Activated naive CD8-positive, alpha-beta T cell treated with anti-CD3 and anti-CD28 coated beads for 36 hours (primary cell): ENCODE results near the gene ERICH4. TPM values are rescaled to one million over a fixed set of nuclear protein-coding genes. Genes with fewer than 3 reads are reported as not detected.
"Not testable (repeated sequence)": the region's sequence is repeated elsewhere in the genome, so short reads cannot be mapped to it uniquely, and the experiment has no call there.

ENCODE experiments used
- DNase-seq: peaks from one replicate; pipeline ENCODE4 v3.0.0; 2021
- H3K27ac Mint-ChIP-seq: one replicate; pipeline ENCODE4 v1.8.0; 2022; ENCODE audit warnings: mild to moderate bottlenecking, moderate library complexity, mixed read lengths
- H3K27me3 Mint-ChIP-seq: one replicate; pipeline ENCODE4 v1.8.0; 2022; ENCODE audit warnings: mild to moderate bottlenecking, mixed read lengths
- H3K36me3 Mint-ChIP-seq: one replicate; pipeline ENCODE4 v1.8.0; 2021; ENCODE audit warnings: mild to moderate bottlenecking, mixed read lengths
- H3K4me1 Mint-ChIP-seq: one replicate; pipeline ENCODE4 v1.8.0; 2021; ENCODE audit warnings: mixed read lengths
- H3K4me3 Mint-ChIP-seq: one replicate; pipeline ENCODE4 v1.8.0; 2022; ENCODE audit warnings: mild to moderate bottlenecking, moderate library complexity, mixed read lengths
- H3K9me3 Mint-ChIP-seq: one replicate; pipeline ENCODE4 v1.8.0; 2022; ENCODE audit warnings: mixed read lengths
- total RNA-seq, 2 experiments: library from RNA; stranded (reverse); gene quantifications; one replicate each; pipeline ENCODE4 v1.2.3, GENCODE V29; 2021

Gene ERICH4
- total RNA-seq, 2 experiments from 2014 or later: not detected

DNA sequence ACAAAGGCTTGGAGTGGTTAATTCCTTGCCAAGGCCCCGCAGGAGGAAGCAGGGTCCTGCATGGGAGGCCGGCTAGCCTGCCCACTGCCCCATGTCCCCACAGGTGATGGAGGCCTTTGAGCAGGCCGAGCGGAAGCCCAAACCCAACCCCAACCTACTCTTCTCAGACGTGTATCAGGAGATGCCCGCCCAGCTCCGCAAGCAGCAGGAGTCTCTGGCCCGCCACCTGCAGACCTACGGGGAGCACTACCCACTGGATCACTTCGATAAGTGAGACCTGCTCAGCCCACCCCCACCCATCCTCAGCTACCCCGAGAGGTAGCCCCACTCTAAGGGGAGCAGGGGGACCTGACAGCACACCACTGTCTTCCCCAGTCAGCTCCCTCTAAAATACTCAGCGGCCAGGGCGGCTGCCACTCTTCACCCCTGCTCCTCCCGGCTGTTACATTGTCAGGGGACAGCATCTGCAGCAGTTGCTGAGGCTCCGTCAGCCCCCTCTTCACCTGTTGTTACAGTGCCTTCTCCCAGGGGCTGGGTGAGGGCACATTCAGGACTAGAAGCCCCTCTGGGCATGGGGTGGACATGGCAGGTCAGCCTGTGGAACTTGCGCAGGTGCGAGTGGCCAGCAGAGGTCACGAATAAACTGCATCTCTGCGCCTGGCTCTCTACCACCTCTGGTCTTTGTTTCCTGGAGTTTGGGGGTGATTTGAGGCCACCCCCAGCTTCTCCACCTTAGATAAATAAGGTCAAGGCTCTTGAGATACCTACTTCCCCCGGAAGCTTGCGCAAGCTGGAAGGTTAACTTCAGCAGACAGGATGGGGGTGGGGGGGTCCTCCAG lies 18.4 kb upstream of the ERICH4 start:
- peaks cover 16% of the 10 kb centered on the region for H3K4me1 Mint-ChIP-seq
- H3K4me3 Mint-ChIP-seq: no peak overlapping the region
- H3K9me3 Mint-ChIP-seq: no peaks in the 10 kb centered on the region
- no peak overlapping the region for H3K27ac Mint-ChIP-seq
- peaks cover 8% of the 10 kb centered on the region for H3K36me3 Mint-ChIP-seq
- H3K27me3 Mint-ChIP-seq: no peaks in the 10 kb centered on the region
- DNase-seq: no peak

- Mint-ChIP-seq H3K27ac (no peak overlapping the region), H3K27me3 (no peaks in the 10 kb centered on the region), H3K4me3 (no peak overlapping the region), H3K9me3 (no peaks in the 10 kb centered on the region), H3K36me3 (peaks cover 10% of the 10 kb centered on the region), H3K4me1 (peaks cover 16% of the 10 kb centered on the region)
- no peak for DNase-seq
Measured at GRCh38 chr19:41425174-41426115, 17.5 kb upstream of the ERICH4 start.

GRCh38 chr19:41426116-41426841 lies 16.7 kb upstream of the ERICH4 start:
- DNase-seq: no peak
- Mint-ChIP-seq H3K27ac (peak overlapping the region; percentile 61), H3K4me3 (no peak overlapping the region)

GRCh38 chr19:41426952-41427646 lies 15.9 kb upstream of the ERICH4 start, which contains the start of gene B3GNT8:
Gene B3GNT8, minus strand, starts transcription at chr19:41427374. Its CDS starts 596 bp downstream, at chr19:41426778.
- Mint-ChIP-seq H3K36me3 (peaks cover 9% of the 10 kb centered on the region), H3K27me3 (no peaks in the 10 kb centered on the region), H3K4me1 (peaks cover 16% of the 10 kb centered on the region), H3K4me3 (peak within 1 kb of the TSS; percentile 66), H3K9me3 (no peaks in the 10 kb centered on the region), H3K27ac (peak within 1 kb of the TSS; percentile 78)
- DNase-seq: peak; percentile 63

More at GRCh38 chr19:41426116-41426841, 16.7 kb upstream of the ERICH4 start:
- Mint-ChIP-seq H3K27me3 (no peaks in the 10 kb centered on the region), H3K9me3 (no peaks in the 10 kb centered on the region), H3K36me3 (peaks cover 9% of the 10 kb centered on the region), H3K4me1 (peaks cover 16% of the 10 kb centered on the region)

- H3K27ac Mint-ChIP-seq: peak overlapping the region; percentile 78
- peak; percentile 21 for DNase-seq
- peak overlapping the region; percentile 66 for H3K4me3 Mint-ChIP-seq
- H3K27me3 Mint-ChIP-seq: no peaks in the 10 kb centered on the region
- no peaks in the 10 kb centered on the region for H3K9me3 Mint-ChIP-seq
- peaks cover 16% of the 10 kb centered on the region for H3K4me1 Mint-ChIP-seq
- peaks cover 10% of the 10 kb centered on the region for H3K36me3 Mint-ChIP-seq
Measured at GRCh38 chr19:41427647-41428480, 15.1 kb upstream of the ERICH4 start.

DNA sequence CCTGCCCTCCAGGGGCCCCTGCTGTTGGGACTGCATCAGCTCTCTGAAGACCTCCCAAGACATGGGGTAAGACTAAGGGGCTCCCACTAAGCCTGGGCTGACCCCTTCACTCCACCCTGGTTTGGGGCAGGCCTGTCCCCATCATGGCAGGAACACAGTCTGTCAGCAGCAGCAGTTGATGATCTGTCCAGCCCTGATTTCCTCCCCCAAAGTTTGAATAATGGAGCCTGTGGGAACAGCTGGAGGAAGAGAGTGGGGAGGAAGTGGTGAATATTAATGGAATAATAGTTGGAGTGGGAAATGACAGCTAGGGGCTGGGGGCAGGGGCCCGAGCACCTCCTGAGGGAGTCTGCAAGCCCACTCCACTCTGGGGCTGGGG lies 14.5 kb upstream of the ERICH4 start:
- DNase-seq: no peak
- peaks cover 16% of the 10 kb centered on the region for H3K4me1 Mint-ChIP-seq
- peaks cover 10% of the 10 kb centered on the region for H3K36me3 Mint-ChIP-seq
- H3K27ac Mint-ChIP-seq: no peak overlapping the region
- H3K4me3 Mint-ChIP-seq: peak overlapping the region; percentile 19
- no peaks in the 10 kb centered on the region for H3K9me3 Mint-ChIP-seq
- H3K27me3 Mint-ChIP-seq: no peaks in the 10 kb centered on the region

DNA sequence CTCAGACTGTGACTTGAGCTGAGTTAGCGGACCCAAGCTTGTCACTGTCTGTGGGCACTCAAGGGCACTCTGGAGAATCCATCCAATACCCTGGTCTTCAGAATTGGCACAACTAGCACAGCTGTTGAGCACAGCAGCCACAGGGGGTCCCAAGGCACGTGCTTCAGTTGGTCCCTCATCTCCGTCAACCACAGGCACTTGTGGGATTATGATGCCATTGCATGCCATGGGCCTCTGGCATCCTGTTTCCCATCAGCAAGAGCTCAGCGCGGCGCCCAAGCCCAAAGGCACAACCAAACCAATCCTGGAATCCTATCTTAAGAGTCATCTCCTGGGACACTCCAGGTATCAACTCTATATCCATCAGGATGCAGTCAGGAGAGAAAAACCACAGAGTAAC lies 12.0 kb upstream of the ERICH4 start:
- peaks cover 16% of the 10 kb centered on the region for H3K4me1 Mint-ChIP-seq
- no peak overlapping the region for H3K27ac Mint-ChIP-seq
- H3K27me3 Mint-ChIP-seq: no peaks in the 10 kb centered on the region
- H3K4me3 Mint-ChIP-seq: no peak overlapping the region
- no peak for DNase-seq
- no peaks in the 10 kb centered on the region for H3K9me3 Mint-ChIP-seq
- H3K36me3 Mint-ChIP-seq: peaks cover 10% of the 10 kb centered on the region

- Mint-ChIP-seq H3K9me3 (no peaks in the 10 kb centered on the region), H3K4me1 (peaks cover 15% of the 10 kb centered on the region), H3K36me3 (peaks cover 12% of the 10 kb centered on the region), H3K27me3 (no peaks in the 10 kb centered on the region), H3K4me3 (no peak overlapping the region), H3K27ac (no peak overlapping the region)
- no peak for DNase-seq
Measured at GRCh38 chr19:41431426-41432386, 11.2 kb upstream of the ERICH4 start.

DNA sequence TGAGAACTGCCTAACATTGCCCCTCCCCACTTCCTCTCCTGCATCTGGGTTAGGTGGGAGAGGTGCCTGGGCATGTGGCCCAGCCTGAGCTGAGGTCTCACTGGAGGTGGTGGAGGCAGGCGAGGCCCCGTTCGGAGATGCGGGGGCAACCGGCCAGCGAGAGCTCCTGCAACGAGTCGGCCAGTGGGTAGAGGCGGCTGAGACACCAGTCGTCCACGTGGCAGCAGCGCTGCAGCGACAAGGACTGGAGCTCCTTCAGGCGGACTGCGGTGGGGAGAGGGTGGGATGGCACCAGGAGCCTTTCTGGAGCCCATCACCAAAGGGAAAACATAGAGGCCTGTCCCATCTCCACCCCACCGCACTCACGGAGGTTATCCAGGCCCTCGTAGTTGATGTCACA lies 9.8 kb upstream of the ERICH4 start:
- H3K27me3 Mint-ChIP-seq: no peaks in the 10 kb centered on the region
- H3K36me3 Mint-ChIP-seq: peaks cover 14% of the 10 kb centered on the region
- no peaks in the 10 kb centered on the region for H3K9me3 Mint-ChIP-seq
- peaks cover 4% of the 10 kb centered on the region for H3K4me1 Mint-ChIP-seq
- no peak overlapping the region for H3K27ac Mint-ChIP-seq
- no peak for DNase-seq
- no peak overlapping the region for H3K4me3 Mint-ChIP-seq

GRCh38 chr19:41434450-41434849 lies 8.5 kb upstream of the ERICH4 start:
- no peak for DNase-seq
- no peaks in the 10 kb centered on the region for H3K27me3 Mint-ChIP-seq
- peaks cover 5% of the 10 kb centered on the region for H3K4me1 Mint-ChIP-seq
- H3K36me3 Mint-ChIP-seq: peaks cover 17% of the 10 kb centered on the region
- no peaks in the 10 kb centered on the region for H3K9me3 Mint-ChIP-seq
- no peak overlapping the region for H3K4me3 Mint-ChIP-seq
- H3K27ac Mint-ChIP-seq: no peak overlapping the region

DNA sequence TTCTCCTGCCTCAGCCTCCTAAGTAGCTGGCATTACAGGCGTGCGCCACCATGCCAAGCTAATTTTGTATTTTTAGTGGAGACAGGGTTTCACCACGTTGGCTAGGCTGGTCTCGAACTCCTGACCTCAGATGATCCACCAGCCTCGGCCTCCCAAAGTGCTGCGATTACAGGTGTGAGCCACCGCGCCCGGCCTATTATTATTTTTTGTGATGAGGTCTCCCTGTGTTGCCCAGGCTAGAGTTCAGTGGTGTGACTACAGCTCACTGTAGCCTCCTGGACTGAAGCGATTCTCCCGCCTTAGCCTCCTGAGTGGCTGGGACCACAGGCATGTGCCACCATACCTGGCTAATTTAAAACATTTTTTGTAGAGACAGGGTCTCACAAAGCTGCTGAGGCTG lies 7.6 kb upstream of the ERICH4 start:
- peaks cover 13% of the 10 kb centered on the region for H3K36me3 Mint-ChIP-seq
- H3K27me3 Mint-ChIP-seq, H3K4me3 Mint-ChIP-seq, DNase-seq, H3K9me3 Mint-ChIP-seq, H3K27ac Mint-ChIP-seq, H3K4me1 Mint-ChIP-seq: not testable (repeated sequence)

DNA sequence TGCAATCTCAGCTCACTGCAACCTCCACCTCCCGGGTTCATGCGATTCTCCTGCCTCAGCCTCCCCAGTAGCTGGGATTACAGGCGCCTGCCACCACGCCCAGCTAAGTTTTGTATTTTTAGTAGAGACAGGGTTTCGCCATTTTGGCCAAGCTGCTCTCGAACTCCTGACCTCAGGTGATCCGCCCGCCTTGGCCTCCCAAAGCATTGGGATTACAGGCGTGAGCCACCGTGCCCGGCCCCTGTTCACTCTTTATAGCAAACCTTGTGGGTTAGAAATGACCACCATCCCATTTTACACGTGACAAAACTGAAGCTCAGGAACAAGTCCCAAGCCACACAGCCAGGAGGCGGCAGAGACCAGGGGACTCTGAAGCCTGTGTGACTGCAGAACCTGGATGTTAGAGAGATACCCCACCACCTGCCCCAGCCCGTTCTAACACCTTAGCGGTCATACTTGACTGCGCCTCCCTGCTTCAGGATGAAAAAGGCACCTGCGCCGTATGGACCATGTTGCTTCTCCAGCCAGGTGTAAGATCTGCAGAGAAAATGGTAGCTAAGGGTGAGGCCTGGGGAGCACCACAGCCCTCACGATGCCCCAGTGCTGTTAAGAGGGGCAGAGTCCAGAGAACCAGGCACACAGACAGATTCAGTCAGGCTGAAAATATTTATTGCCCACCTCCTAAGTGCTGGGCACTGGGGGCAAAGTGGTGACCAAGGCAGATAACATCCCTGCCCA lies 6.9 kb upstream of the ERICH4 start:
- Mint-ChIP-seq H3K9me3 (no peaks in the 10 kb centered on the region), H3K27me3 (no peaks in the 10 kb centered on the region), H3K36me3 (peaks cover 13% of the 10 kb centered on the region), H3K4me1 (peaks cover 8% of the 10 kb centered on the region), H3K4me3 (no peak overlapping the region), H3K27ac (no peak overlapping the region)
- no peak for DNase-seq
